Kidney glomerular epithelial cell (primary cell): ENCODE results near the gene NUP214.
"Not testable (repeated sequence)": the region's sequence is repeated elsewhere in the genome, so short reads cannot be mapped to it uniquely, and the experiment has no call there.

Experiments used
- DNase-seq: peaks from one replicate; lab custom pipeline; 2025; lab: John Stamatoyannopoulos, UW

Gene NUP214

DNA sequence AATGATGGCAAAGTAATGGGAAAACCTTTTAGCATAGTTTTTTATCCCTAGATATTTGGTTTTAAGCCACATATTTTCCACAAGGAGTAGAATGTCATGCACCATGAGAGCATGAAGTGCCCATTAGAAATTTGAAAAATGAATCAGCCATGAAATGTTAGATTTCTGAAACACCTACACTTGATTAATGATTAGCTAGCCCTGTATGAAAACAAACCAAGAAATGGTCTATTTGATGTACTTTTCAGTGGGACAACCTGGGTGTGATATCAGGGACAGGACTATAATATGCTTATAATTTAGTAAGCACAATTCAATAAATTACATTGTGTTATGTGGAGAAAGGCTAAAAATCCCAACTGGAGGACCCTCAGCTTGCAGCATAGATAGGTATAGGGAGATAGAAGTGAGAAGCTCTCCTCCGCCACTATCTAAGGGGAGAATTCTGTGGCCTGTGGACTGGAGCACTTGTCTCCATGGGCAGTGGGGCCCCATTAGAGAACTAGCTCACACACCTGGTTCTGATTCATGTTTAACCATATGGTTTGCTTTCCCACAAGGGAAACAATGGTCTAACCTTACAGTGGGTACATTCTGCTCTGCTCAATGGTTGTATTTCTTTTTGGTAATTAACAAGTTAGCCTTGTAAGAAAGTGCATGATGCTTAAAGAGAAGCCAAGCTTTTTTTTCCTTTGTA lies 35.2 kb downstream of the NUP214 start:
- DNase-seq = peak; percentile 68

DNA sequence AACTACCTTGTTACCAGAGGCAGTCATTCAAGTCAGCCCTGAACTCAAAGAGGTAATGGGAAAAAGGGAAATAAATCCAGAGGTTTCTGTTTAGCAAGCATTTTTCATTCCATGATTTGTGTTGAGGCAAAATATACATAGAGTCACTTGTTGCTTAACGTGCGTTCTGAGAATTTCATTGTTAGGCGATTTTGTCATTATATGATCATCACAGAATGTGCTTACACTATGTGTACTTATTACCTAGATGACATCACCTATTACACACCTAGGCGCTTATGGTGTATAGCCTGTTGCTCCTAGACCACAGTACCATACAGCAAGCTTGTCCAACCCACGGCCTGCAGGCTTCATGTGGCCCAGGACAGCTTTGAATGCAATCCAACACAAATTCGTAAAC lies 36.2 kb downstream of the NUP214 start:
- no peak for DNase-seq

DNA sequence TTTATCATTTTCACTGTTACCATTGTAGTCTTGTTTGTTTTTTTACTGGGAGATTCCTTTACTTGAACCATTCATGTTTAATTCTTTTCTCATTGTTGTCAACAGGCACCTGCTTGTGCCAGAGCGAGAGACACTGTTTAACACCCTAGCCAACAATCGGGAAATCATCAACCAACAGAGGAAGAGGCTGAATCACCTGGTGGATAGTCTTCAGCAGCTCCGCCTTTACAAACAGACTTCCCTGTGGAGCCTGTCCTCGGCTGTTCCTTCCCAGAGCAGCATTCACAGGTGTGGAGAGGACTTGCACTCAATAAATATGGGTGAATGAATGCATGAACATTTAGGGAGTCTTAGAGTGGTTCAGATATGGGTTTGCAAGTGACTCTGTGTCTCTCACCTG lies 37.5 kb downstream of the NUP214 start:
- no peak for DNase-seq

DNA sequence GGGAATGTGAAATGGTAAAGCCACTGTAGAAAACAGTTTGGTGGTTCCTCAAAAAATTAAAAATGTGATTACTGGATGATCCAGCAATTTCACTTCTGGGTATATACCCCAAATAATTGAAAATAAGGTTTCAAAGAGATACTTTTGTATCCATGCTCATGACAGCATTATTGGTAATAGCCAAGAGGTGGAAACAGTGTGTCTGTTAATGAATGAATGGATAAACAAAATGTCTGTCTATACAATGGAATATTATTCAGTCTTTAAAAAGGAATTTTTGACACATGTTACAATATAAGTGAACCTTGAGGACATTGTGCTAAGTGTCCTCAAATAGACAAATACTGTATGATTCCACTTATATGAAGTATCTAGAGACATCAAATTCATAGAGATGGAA lies 40.1 kb downstream of the NUP214 start:
- no peak for DNase-seq

DNA sequence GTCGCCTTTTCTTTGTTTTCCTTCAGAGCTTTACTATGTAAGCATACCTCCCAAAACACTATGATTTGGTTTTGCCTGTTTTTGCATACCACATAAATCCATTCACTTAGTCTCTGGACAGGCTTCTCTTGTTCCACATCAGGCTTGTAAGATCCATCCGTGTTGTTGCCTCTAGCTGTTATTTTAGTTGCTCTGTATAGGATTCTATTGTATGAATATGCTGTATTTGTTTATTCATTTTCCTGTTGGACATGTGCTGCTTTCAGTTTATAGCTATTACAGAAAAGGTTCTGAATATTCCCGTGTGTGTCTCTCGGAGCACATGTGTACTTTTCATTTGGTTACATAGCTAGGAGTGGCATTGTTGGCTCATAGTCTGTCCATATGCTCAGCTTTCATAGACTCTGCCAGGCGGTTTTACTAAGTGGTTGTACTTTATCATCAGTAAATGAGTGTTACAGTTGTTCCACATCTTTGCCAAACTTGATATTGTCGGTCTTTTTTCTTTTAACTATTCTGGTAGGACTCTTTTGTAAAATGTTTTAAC lies 41.8 kb downstream of the NUP214 start:
- no peak for DNase-seq

DNA sequence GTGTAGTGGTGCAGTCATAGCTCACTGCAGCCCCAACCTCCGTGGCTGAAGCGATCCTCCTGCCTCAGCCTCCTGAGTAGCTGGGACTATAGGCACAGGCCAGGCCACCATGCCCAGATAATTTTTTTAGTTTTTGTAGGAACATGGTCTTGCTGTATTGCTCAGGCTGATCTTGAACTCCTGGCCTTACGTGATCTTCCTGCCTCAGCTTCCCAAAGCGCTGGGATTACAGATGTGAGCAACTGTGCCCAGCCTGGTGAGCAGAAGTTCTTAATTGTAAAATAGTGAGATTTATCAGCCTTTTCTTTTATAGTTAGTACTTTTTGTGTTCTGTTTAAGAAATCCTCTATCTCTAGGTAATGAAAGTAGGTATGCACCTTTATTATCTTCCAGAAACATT lies 42.5 kb downstream of the NUP214 start:
- no peak for DNase-seq

DNA sequence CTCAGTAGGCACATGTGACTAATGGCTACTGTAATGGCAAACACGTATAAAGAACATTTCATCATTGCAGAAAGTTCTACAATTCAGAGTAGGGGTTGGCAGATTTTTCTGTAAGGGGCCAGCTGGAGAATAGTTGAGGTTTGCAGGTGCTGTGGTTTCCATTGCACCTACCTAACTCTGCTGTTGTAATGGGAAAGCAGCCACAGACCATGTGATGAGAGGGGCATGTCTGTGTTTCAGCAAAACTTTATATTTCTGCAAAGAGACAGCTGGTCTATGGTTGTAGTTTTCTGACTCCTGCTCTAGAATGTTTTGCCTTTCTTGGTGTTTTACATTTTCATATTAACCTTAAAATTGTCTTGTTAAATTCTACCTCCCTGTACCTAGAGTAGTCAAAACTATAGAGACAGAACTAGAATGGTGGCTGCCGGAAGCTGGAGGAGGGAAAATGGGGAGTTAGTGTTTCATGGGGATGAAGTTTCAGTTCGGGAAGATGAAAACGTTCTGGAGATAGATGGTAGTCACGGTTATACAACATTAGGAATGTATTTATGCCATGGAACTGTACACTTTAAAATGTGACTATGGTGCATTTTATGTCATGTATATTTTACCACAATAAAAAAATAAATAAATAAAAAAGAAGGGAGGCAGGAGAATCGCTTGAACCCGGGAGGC lies 44.3 kb downstream of the NUP214 start:
- DNase-seq = no peak

DNA sequence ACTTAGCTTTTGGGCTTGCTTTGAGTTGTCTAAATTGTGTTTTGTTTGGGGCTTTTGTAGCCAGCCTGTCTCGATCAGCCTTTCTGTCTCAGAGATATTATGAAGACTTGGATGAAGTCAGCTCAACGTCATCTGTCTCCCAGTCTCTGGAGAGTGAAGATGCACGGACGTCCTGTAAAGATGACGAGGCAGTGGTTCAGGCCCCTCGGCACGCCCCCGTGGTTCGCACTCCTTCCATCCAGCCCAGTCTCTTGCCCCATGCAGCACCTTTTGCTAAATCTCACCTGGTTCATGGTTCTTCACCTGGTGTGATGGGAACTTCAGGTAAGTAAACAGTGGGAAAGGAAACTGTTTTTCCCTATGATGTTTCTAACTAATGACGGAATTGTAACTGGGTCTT lies 48.6 kb downstream of the NUP214 start:
- no peak for DNase-seq

DNA sequence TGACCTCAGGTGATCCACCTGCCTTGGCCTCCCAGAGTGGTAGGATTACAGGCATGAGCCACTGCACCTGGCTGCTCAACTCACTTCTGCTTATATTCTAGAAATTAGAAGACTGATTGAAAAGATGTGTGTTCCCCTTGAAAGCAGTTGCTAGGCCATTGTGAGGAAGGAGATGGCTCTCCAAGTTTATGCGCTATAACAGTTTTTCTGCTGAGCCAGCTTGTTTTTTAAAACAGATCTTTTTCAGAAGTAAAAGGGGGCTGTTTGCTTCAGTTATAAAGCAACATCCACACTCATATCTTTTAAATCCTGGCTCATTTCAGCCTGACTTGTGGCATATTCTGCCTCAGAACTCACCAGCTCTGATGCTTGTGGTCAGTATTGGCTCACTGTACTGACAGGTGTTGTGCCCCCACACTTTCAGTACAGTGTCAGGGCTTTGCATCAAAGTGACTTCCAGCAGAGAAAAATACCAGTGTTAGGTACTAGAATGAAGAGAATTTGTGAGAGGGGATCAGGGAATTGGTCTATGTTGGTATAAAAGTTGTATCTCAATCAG lies 49.4 kb downstream of the NUP214 start:
- DNase-seq = no peak

DNA sequence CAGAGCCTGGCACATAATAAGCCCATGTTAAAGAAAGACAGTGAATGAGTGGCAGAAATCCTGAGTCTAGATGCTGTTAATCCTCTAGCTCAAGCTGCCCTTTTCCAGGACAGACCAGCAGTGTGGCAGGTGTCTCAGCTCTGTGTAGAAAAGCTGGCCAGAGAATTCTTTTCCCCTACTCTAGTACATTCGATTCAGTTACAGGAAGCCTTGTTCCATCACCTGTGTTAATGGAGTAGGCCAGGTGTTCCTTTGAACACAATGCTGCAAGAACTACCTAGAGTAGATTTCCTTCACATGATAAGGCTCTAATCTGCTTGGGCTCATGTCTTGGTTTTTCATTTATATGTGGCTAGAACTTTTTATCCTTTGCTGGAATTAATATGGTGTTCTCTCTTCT lies 52.5 kb downstream of the NUP214 start:
- DNase-seq = no peak

DNA sequence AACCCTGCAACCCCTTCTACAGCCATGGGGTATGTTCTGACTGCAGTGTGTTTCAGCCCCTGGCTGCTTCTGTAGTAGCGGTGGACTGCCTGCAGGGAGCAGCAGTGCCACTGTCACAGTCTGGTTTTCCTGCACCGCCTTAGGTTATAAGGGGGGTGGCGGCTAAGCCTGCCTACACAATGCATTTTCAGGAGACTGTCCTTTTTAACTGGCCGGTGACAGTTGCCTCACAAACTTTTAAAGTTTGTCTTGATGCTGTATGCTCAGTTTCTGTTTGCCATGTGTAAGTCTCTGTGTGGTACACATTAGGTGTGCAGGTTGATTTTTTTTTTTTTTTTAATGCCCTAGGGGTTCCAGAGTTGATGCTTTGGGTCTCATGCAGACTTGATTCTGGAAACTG lies 53.0 kb downstream of the NUP214 start:
- peak; percentile 27 for DNase-seq

DNA sequence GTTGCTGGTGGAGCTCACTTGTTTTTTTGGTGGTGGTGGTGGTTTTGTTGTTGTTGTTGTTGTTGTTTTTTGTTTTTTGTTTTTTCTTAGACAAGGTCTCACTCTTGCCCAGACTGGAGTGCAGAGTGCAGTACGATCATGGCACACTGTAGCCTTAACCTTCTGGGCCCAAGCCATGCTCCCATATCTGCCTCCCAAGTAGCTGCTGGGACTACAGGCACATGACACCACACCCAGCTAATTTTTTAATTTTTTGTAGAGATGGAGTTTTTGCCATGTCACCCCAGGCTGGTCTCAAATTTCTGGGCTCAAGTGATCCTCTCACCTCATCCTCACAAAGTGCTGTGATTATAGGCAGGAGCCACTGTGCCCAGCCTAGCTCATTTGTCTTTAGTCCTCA lies 53.5 kb downstream of the NUP214 start:
- no peak for DNase-seq

DNA sequence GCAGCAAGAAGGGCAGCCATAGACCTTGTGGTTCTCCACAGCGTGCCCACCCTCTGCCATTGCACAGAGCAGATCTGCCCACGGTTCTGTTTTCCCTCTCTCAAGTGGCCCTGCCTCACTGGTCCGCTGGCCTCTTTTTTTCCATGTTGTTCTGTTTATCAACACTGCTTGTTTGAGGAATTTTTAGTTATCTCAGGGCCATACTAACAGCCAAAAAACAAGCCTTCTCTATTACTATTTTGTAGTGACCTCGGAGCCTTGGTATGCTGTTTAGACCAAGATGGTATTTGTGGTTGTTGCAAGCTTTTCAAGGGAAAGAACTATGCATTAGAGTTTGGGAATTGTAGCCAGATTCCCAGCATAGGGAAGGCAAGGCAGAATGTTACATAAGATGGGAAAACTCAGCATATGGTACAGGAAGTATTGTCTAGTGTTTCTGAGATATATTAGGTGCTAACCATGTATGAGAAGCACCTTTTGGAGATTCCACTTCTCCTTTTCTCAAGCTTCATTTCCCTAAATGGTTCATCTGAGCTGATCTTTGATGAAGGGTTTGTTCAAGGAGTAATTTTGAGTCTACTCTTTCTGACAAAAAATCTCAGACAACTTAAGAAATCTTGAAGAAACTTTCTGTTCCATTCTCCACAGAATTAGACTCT lies 54.3 kb downstream of the NUP214 start:
- peak; percentile 10 for DNase-seq

DNA sequence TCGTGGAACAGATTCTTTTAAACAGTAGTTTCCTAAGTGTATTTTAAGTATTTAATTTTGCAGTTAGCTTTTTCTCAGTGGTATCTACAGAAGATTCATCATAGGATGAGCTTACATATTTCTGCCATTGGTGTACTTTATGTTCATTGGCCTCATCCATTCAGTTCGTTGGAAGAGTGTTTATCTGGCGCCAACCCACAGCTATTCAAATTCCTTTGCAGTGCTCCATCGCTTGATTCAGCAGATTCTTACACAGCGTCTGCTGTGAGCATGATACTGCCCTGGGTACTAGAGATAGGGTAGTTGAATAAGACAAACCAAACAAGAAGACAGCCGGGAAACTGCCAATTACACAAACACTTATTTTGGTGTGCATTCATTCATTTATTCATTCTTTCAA lies 55.1 kb downstream of the NUP214 start:
- peak; percentile 41 for DNase-seq

DNA sequence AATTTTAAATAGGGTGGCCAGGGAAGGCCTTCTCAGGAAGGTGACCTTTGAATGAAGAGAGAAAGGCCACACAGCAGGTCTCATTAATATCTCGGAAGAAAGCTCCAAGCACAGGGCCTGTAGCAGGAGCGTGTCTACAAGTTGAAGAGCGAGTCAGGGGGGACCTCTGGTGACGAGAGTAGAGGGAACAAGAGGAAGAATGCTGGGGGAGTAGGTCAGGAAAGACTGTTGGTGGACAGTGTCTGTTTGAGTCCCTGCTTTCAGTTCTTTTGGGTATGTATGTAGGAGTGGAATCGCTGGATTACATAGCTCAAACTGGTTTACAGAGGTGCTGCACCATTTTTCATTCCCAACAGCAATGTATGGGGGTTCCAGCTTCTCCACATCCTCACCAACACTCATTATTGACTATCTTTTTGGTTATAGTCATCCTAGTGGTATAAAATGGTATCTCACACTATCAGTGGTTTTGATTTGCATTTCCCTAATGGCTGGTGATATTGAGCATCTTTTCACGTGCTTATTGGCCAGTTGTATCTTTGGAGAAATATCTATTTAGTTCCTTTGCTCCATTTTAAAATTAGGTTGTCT lies 55.8 kb downstream of the NUP214 start:
- DNase-seq = no peak

DNA sequence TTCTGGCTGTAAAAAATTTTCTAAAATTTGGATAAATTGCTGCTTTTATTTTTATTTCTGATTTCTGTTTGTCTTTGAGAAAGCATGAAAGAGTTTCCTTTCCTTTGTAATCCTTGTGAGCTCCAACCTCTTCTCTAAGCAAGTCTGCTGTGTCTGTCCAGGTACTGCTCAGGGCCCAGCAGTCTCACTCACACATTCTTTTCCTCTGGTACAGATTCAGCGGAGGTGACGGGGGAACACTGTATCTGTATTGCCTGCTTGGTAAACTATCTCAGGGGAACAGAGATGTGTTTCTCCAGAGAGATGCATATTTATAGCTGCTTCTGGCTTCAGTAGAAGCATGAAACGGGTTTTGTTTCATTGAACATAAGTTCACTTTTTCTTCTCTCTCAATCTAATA lies 60.5 kb downstream of the NUP214 start:
- no peak for DNase-seq

DNA sequence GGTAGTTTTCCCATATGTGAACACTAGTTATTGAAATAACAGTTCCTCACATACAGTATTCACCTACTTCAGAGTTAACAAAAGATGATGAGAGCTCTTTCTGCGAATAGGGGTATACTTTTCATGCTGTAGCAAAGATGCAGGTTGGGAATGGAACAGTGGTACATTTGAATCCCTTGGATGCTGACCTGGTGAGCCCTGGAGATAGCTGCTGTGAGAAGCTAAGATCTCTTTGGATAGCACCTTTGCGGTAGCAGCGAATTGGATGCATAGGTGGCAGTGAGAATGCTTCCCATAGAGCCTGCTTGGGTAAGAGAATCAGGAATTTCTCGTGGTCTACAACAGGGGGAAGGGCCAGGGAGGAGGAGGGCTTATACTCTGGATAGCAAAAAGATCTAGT lies 61.2 kb downstream of the NUP214 start:
- DNase-seq = no peak

DNA sequence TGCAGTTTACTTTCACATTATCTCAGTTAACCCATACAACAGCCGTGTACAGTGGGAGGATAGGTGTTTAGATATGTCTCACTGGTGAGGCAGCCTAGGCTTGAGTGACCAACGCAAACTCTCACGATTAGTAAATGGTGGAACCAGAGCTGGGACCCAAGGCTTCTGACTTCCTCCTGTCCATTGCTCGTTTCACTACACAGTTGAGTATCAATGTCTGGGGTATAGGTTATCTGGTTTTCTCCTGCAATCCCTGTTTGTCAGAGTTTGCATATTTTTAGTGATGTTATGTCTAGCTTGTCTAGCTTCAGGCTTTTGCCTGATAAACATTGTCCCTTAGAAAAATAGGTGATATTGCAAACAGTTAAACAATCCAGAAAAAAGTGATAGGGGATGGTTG lies 62.6 kb downstream of the NUP214 start:
- no peak for DNase-seq

DNA sequence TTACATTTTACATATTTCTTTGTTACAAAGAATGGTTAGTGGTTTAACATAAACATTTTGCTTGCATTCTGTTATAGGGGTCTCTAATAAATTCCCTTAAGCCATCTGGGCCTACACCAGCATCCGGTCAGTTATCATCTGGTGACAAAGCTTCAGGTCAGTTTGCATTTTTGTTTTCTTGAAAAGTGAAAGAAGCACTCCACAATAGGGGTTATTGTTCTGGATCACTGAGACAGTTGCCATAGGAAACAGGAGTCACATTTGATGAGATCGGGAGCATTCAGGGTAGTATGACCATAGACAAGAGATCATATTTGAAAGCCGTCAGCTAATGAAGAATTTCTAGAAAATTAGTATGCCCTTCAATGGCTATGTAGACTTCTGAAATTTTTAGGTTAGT lies 63.6 kb downstream of the NUP214 start:
- DNase-seq = no peak

DNA sequence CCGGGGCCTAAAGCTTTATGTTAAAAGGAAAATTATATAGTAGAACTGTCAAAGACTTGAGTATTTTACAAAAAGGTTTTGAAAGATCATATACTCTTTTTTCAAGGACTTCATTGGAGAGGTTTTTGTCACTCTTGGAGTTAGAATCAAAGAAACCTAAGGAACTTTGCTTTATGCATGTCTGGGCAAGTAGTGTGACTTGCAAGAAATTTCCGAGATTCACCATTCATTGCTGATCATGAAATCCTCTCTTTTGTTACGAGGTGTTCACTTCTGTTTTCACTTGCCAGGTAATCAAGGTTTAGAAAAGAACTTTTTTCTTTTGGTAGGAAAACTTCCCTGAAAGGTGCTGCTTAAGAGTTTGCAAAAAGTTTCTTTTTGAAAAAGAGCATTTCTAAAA lies 64.8 kb downstream of the NUP214 start:
- DNase-seq = no peak

DNA sequence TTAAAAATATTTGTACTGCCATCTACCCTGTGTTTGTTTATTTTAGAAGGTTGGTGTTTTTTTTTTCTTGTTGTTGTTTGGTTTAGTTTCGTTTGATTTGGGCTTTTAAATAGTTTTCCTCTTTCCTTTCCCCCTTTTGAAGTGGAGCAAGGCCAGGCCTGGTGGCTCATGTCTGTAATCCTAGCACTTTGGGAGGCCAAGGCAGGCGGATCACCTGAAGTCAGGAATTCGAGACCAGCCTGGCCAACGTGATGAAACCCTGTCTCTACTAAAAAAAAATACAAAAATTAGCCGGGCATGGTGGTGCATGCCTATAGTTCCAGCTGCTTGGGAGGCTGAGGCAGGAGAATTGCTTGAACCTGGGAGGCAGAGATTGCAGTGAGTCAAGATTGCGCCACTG lies 65.6 kb downstream of the NUP214 start:
- not testable (repeated sequence) for DNase-seq

DNA sequence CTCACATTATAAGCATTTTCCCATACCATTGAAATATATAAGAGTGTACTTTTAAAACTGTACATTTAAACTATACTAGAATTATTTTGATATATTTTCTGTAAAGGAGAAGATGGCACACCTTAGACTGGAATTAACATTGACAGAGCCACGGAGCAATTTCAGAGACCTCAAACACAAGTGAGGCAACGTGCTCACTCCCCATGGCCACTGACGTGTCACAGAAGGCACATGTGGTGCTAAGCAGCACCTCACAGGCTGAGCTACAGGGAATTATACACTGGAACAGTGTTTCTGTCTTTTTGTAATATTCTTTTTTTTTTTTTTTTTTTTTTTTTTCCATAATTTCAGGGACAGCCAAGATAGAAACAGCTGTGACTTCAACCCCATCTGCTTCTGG lies 66.5 kb downstream of the NUP214 start:
- DNase-seq = no peak

DNA sequence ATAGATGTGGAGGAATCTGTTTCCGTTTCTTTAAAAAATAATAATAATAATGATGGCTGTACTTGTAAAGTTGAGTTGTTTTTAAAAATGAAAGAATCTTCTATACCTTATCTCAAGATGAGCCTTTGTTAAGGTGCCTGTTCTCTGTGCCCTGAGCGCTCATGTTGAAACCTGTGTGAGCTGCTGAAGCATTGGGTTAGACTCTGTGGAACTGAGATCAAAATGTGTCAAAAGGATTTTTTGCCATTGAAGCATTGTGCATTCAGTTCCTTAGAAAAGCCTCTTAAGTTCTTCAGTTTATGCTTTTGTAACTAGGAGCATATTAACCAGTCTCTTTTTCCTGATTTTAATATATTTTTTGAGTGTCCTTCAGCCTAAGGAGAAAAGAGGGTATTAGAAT lies 67.7 kb downstream of the NUP214 start:
- no peak for DNase-seq
